Natural killer cell (primary cell): ENCODE data around the gene GPRASP3. TPM values are rescaled to one million over a fixed set of nuclear protein-coding genes. Genes with fewer than 3 reads are reported as not detected.

Experiments used
- ATAC-seq, 3 donors: fragments of 150-1000 bp in 2 of 3; fragments of 200-7000 bp in 1 of 3; cut with Tn5 transposase; 1 replicate in 1 of 3; 2 replicates in 2 of 3; pipeline ENCODE4 v1.10.0; 2021; ENCODE audit warnings: mild to moderate bottlenecking in 2 of 3, moderate library complexity in 2 of 3
- DNase-seq, 2 donors: peaks; one replicate each; pipeline versions ENCODE4 v3.0.0 to v3.0.0-alpha.2; 2013 to 2021; ENCODE audit warnings: mixed read lengths in 1 of 2
- H3K27ac ChIP-seq: one replicate; pipeline ENCODE4 v1.5.1; 2013; ENCODE audit warnings: mild to moderate bottlenecking, low read length
- H3K27me3 ChIP-seq: one replicate; pipeline ENCODE4 v1.6.1; 2013; ENCODE audit warnings: low read length; ENCODE audit not compliant: control insufficient read depth, insufficient read depth
- H3K36me3 ChIP-seq: one replicate; pipeline ENCODE4 v1.6.1; 2013; ENCODE audit warnings: low read length; ENCODE audit not compliant: control insufficient read depth, insufficient read depth
- H3K4me1 ChIP-seq: one replicate; pipeline ENCODE4 v1.6.1; 2013; ENCODE audit warnings: low read length; ENCODE audit not compliant: control insufficient read depth, insufficient read depth
- H3K4me3 ChIP-seq: one replicate; pipeline ENCODE4 v1.5.1; 2013; ENCODE audit warnings: low read length
- H3K9me3 ChIP-seq: one replicate; pipeline ENCODE4 v1.6.1; 2013; ENCODE audit warnings: low read length; ENCODE audit not compliant: control insufficient read depth, insufficient read depth
- H3K27ac Mint-ChIP-seq, 2 donors: one replicate each; pipeline ENCODE4 v1.8.0; 2022; ENCODE audit warnings: mild to moderate bottlenecking in 2 of 2, mixed read lengths in 2 of 2, moderate library complexity in 1 of 2
- H3K27me3 Mint-ChIP-seq, 2 donors: one replicate each; pipeline ENCODE4 v1.8.0; 2022; ENCODE audit warnings: low read depth in 2 of 2, mixed read lengths in 2 of 2
- H3K36me3 Mint-ChIP-seq: one replicate; pipeline ENCODE4 v1.8.0; 2022; ENCODE audit warnings: mixed read lengths
- H3K4me1 Mint-ChIP-seq, 2 donors: one replicate each; pipeline ENCODE4 v1.8.0; 2022; ENCODE audit warnings: mixed read lengths in 2 of 2
- H3K4me3 Mint-ChIP-seq: one replicate; pipeline ENCODE4 v1.8.0; 2022; ENCODE audit warnings: mild to moderate bottlenecking, moderate library complexity, mixed read lengths
- H3K9me3 Mint-ChIP-seq, 2 donors: one replicate each; pipeline ENCODE4 v1.8.0; 2022; ENCODE audit warnings: mixed read lengths in 2 of 2
- WGBS: methylation state at CpG from one replicate; pipeline ENCODE4 v1.1.7; 2013; ENCODE audit warnings: missing lambda C conversion rate; ENCODE audit not compliant: insufficient coverage; 5-methylcytosine and 5-hydroxymethylcytosine counted together
- intact Hi-C: fragments of 100-400 bp; cut with micrococcal nuclease; formaldehyde crosslinking; loops from one replicate; pipeline ENCODE4 v1.14.2; 2022
- total RNA-seq, 4 donors: library from RNA; stranded (reverse); fragments of 120-200 nt in 1 of 4; gene quantifications; one replicate each; pipeline versions ENCODE4 v1.2.3 to v1.2.4, GENCODE V29; 2013 to 2022
- TF ChIP-seq, protein P1 (sequence below): fragments of 200-600 bp; IDR thresholded peaks from one replicate; pipeline ENCODE4 v1.8.0; 2022; ENCODE audit warnings: antibody characterized with exemption

The GPRASP3 gene
- total RNA-seq, 3 donors from 2014 or later (not counting 1 experiment from before 2014, with no cell fraction given), result 2.1 to 2.9 (median 2.6) TPM

DNA sequence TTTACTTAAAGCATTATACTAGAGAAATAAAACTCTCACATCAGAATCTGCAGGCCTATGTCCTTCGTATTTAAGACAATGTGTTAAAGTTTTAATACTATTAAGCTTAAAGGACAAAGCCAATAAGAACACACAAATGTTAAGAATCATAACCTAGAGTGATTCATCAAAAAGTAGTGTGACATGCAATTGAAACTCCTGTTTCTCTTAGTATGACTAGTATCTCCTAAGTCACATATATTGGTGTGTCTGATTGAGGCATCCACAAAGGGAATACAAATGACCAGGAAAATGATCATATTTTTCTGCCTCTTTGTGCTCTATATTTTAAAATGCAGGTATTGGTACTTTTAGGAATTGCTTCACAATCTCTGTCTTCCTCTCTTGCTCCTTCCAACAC lies 23.8 kb downstream of the GPRASP3 start:
- Histone ChIP-seq H3K4me1 (peaks cover 7% of the 10 kb centered on the region), H3K36me3 (no peaks in the 10 kb centered on the region), H3K4me3 (no peak overlapping the region), H3K9me3 (no peaks in the 10 kb centered on the region), H3K27me3 (no peaks in the 10 kb centered on the region), H3K27ac (no peak overlapping the region)
- Mint-ChIP-seq H3K4me3 (peak overlapping the region; percentile 68), H3K9me3 (no peaks in the 10 kb centered on the region), H3K36me3 (no peaks in the 10 kb centered on the region), H3K27me3 (no peaks in the 10 kb centered on the region), H3K27ac (no peak overlapping the region), H3K4me1 (no peaks in the 10 kb centered on the region)
- TF ChIP-seq, protein P1, sequence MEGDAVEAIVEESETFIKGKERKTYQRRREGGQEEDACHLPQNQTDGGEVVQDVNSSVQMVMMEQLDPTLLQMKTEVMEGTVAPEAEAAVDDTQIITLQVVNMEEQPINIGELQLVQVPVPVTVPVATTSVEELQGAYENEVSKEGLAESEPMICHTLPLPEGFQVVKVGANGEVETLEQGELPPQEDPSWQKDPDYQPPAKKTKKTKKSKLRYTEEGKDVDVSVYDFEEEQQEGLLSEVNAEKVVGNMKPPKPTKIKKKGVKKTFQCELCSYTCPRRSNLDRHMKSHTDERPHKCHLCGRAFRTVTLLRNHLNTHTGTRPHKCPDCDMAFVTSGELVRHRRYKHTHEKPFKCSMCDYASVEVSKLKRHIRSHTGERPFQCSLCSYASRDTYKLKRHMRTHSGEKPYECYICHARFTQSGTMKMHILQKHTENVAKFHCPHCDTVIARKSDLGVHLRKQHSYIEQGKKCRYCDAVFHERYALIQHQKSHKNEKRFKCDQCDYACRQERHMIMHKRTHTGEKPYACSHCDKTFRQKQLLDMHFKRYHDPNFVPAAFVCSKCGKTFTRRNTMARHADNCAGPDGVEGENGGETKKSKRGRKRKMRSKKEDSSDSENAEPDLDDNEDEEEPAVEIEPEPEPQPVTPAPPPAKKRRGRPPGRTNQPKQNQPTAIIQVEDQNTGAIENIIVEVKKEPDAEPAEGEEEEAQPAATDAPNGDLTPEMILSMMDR, result no peak
- intact Hi-C loops, result no loop called here
- DNase-seq (no peak), ATAC-seq (no peak)
- no CpG with 5 or more reads among the region's 1 CpG for WGBS

DNA sequence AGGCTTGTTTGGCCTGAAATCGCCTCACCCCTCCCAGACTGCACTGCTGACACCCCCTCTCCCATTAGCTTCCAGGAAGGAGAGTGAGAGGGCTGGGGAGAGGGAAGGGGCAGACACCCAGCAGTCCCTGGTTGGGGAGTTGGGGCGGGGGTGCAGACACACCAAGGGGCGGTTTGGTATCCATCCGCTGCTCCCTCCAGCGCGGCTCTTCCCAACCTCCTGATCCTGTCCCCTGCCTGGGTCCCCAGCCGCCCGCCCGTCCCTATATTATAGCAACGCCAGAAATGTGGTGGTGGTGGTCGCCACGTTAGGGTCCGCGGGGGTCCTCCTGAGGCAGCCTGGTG lies 24.9 kb downstream of the GPRASP3 start:
- DNase-seq, result no peak
- Histone ChIP-seq H3K4me3 (no peak overlapping the region), H3K9me3 (no peaks in the 10 kb centered on the region), H3K4me1 (peaks cover 7% of the 10 kb centered on the region), H3K27ac (no peak overlapping the region), H3K36me3 (no peaks in the 10 kb centered on the region), H3K27me3 (no peaks in the 10 kb centered on the region)
- intact Hi-C loops, result no loop called here
- no peak for ATAC-seq
- no peaks in the 10 kb centered on the region for H3K4me1 Mint-ChIP-seq
- H3K27me3 Mint-ChIP-seq, result no peaks in the 10 kb centered on the region
- TF ChIP-seq, protein P1, result no peak
- no peaks in the 10 kb centered on the region for H3K9me3 Mint-ChIP-seq
- 52% methylated on average over 13 of the region's 14 CpGs for WGBS
- H3K27ac Mint-ChIP-seq, result peak overlapping the region in 1 of 2 donors; percentile 77
- H3K36me3 Mint-ChIP-seq, result no peaks in the 10 kb centered on the region
- peak overlapping the region; percentile 88 for H3K4me3 Mint-ChIP-seq

DNA sequence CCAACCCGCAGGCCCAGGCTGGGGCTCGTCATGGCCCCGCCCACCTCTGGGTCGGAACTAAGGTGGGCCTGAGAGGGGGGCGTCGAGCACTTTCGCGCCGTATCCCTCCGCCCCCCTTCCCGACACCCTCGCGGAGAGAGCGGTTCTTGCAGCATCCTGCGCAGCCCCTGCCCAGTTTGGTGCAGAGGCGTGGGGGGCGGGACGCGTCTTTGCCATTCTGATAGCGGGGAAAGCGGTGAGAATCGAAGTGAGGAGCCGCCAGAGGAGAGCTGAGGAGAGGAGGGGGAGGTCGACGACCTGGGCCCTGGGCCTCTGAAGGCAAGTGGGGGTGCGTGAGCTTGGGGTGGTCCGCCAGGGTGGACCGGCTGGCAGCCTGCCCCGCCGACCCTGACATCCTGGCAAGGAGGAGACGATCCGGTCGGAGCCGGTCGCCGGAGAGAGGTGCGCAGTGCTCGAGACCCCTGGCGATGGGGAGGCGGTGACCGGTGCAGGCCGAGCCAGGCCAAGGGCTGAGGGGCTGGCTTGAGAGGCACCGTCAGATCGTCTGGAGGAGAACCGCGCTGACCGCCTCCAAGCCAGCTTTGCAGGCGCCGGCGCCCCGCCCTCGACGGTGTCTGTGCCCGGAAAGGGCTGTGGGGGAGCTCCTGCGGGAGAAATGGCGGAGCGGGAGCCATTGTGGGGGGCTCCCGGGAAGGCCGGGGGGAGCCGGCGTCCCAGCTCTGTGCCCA lies 25.5 kb downstream of the GPRASP3 start:
- 1% methylated on average over 61 of the region's 61 CpGs for WGBS
- H3K36me3 Mint-ChIP-seq, result no peaks in the 10 kb centered on the region

More for the DNA sequence above, 25.5 kb downstream of the GPRASP3 start:
- DNase-seq, result peak; percentile 16 to 17
- H3K9me3 Mint-ChIP-seq, result no peaks in the 10 kb centered on the region
- TF ChIP-seq, protein P1, result no peak
- intact Hi-C loops, result no loop called here
- H3K27ac Mint-ChIP-seq, result peak overlapping the region in 1 of 2 donors; percentile 77
- Histone ChIP-seq H3K27ac (no peak overlapping the region), H3K4me1 (peaks cover 7% of the 10 kb centered on the region), H3K27me3 (no peaks in the 10 kb centered on the region), H3K4me3 (peak overlapping the region; percentile 47), H3K36me3 (no peaks in the 10 kb centered on the region), H3K9me3 (no peaks in the 10 kb centered on the region)
- ATAC-seq, result peak; percentile 57 to 69 (median 60)
- no peaks in the 10 kb centered on the region for H3K4me1 Mint-ChIP-seq
- H3K27me3 Mint-ChIP-seq, result no peaks in the 10 kb centered on the region
- peak overlapping the region; percentile 88 for H3K4me3 Mint-ChIP-seq
